ENCODE results near the gene NOS3. TPM values are rescaled to one million over a fixed set of nuclear protein-coding genes. Genes with fewer than 3 reads are reported as not detected.

The NOS3 gene
- total and polyA plus RNA-seq, 9 of the 15 experiments (the other 6 are each of a cell fraction or from before 2014, with no cell fraction given): 1.1 to 121 (median 23.6) TPM

DNA sequence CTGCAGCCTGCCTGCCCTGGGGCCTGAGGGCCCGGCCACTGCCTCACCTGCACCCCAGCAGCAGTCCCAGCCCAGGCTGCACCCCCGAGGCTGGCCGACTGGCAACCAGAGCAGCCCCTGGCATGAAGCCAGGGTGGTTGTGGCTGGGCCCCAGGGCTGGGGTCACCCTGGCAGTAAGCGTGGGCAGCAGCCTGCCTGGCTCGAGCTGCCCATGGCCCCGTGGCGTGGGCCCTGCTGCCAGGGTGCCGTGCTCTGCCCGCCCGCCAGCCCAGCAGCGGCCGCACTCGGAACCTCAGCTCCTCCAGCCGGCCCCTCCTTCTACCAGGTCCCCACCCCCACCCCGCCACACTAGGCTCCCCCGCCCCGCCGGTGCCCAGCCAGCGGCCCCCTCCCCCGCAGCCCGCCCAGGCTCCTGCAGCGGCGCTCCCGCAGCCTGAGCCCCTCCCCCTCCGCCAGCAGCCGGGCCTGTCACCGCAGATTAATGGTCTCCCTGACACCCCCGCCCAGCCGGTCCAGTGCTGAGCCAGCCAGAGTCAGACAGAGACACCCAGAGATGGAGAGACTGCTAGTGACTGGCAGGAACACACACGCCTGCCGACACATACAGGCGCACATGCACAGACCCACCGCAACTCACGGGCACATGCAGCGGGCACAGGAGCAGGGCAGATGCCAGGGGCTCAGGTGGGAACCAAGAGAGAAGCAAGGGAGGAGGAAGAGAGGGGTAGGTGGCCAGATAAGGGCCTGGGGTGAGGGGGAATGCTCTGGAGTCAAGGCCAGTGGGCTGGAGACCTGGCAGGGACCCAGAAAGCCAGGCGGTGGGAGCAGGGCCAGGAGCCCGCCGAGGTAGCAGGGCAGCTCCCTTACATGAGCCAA lies 35.1 kb upstream of the NOS3 start (continued):
- TF ChIP-seq, protein P1, sequence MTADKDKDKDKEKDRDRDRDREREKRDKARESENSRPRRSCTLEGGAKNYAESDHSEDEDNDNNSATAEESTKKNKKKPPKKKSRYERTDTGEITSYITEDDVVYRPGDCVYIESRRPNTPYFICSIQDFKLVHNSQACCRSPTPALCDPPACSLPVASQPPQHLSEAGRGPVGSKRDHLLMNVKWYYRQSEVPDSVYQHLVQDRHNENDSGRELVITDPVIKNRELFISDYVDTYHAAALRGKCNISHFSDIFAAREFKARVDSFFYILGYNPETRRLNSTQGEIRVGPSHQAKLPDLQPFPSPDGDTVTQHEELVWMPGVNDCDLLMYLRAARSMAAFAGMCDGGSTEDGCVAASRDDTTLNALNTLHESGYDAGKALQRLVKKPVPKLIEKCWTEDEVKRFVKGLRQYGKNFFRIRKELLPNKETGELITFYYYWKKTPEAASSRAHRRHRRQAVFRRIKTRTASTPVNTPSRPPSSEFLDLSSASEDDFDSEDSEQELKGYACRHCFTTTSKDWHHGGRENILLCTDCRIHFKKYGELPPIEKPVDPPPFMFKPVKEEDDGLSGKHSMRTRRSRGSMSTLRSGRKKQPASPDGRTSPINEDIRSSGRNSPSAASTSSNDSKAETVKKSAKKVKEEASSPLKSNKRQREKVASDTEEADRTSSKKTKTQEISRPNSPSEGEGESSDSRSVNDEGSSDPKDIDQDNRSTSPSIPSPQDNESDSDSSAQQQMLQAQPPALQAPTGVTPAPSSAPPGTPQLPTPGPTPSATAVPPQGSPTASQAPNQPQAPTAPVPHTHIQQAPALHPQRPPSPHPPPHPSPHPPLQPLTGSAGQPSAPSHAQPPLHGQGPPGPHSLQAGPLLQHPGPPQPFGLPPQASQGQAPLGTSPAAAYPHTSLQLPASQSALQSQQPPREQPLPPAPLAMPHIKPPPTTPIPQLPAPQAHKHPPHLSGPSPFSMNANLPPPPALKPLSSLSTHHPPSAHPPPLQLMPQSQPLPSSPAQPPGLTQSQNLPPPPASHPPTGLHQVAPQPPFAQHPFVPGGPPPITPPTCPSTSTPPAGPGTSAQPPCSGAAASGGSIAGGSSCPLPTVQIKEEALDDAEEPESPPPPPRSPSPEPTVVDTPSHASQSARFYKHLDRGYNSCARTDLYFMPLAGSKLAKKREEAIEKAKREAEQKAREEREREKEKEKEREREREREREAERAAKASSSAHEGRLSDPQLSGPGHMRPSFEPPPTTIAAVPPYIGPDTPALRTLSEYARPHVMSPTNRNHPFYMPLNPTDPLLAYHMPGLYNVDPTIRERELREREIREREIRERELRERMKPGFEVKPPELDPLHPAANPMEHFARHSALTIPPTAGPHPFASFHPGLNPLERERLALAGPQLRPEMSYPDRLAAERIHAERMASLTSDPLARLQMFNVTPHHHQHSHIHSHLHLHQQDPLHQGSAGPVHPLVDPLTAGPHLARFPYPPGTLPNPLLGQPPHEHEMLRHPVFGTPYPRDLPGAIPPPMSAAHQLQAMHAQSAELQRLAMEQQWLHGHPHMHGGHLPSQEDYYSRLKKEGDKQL (CRISPR knock-in tag; IDR thresholded peaks at IDR 0.05; ENCODE audit: borderline replicate concordance): no peak
- TF ChIP-seq, protein P2, sequence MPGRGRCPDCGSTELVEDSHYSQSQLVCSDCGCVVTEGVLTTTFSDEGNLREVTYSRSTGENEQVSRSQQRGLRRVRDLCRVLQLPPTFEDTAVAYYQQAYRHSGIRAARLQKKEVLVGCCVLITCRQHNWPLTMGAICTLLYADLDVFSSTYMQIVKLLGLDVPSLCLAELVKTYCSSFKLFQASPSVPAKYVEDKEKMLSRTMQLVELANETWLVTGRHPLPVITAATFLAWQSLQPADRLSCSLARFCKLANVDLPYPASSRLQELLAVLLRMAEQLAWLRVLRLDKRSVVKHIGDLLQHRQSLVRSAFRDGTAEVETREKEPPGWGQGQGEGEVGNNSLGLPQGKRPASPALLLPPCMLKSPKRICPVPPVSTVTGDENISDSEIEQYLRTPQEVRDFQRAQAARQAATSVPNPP (IDR thresholded peaks at IDR 0.05; ENCODE audit: borderline replicate concordance, insufficient read depth, insufficient read length): no peak
- TF ChIP-seq POLR3A (IDR thresholded peaks at IDR 0.05; ENCODE audit: borderline replicate concordance, extremely low read depth, insufficient read depth, insufficient read length) (no peak), PHB (CRISPR knock-in tag; IDR thresholded peaks at IDR 0.05) (peak; percentile 6; the same call in 1 of the 2 replicates), ZNF121 (CRISPR knock-in tag; conservative IDR thresholded peaks at IDR 0.05) (no peak), THRAP3 (IDR thresholded peaks at IDR 0.05; ENCODE audit: borderline replicate concordance) (no peak), ELF2 (CRISPR knock-in tag; IDR thresholded peaks at IDR 0.05) (no peak), JUNB (CRISPR knock-in tag; conservative IDR thresholded peaks at IDR 0.05) (0 out of 2 replicates have a peak, but pooled peaks have one; percentile 31), POLR2B (IDR thresholded peaks at IDR 0.05; ENCODE audit: low read depth, partially characterized antibody) (peak; percentile 84), RAD51 (IDR thresholded peaks at IDR 0.05; ENCODE audit: borderline replicate concordance, low read depth) (peak; percentile 37; the same call in 1 of the 2 replicates), TAF9B (IDR thresholded peaks at IDR 0.05; ENCODE audit: partially characterized antibody) (no peak), HDAC3 (IDR thresholded peaks at IDR 0.05; ENCODE audit: borderline replicate concordance, partially characterized antibody) (no peak), HDAC6 (IDR thresholded peaks at IDR 0.05; ENCODE audit: low read depth, low read length) (no peak)
- TF ChIP-seq, protein P3, sequence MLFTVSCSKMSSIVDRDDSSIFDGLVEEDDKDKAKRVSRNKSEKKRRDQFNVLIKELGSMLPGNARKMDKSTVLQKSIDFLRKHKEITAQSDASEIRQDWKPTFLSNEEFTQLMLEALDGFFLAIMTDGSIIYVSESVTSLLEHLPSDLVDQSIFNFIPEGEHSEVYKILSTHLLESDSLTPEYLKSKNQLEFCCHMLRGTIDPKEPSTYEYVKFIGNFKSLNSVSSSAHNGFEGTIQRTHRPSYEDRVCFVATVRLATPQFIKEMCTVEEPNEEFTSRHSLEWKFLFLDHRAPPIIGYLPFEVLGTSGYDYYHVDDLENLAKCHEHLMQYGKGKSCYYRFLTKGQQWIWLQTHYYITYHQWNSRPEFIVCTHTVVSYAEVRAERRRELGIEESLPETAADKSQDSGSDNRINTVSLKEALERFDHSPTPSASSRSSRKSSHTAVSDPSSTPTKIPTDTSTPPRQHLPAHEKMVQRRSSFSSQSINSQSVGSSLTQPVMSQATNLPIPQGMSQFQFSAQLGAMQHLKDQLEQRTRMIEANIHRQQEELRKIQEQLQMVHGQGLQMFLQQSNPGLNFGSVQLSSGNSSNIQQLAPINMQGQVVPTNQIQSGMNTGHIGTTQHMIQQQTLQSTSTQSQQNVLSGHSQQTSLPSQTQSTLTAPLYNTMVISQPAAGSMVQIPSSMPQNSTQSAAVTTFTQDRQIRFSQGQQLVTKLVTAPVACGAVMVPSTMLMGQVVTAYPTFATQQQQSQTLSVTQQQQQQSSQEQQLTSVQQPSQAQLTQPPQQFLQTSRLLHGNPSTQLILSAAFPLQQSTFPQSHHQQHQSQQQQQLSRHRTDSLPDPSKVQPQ (CRISPR knock-in tag; IDR thresholded peaks at IDR 0.05; ENCODE audit: borderline replicate concordance): no peak; the same call in 1 of the 2 replicates
- TF ChIP-seq, protein P4, sequence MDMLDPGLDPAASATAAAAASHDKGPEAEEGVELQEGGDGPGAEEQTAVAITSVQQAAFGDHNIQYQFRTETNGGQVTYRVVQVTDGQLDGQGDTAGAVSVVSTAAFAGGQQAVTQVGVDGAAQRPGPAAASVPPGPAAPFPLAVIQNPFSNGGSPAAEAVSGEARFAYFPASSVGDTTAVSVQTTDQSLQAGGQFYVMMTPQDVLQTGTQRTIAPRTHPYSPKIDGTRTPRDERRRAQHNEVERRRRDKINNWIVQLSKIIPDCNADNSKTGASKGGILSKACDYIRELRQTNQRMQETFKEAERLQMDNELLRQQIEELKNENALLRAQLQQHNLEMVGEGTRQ (CRISPR knock-in tag; IDR thresholded peaks at IDR 0.05): no peak

Data from K562 (cell line).